HG03378 (cell line): Measurements from ENCODE around the gene HSPA12B.

Experiments
- ATAC-seq: cut with Tn5 transposase; IDR thresholded peaks from one replicate; pipeline ENCODE4 v1.9.1; 2021; ENCODE audit warnings: mild to moderate bottlenecking, moderate library complexity; ENCODE audit not compliant: unreplicated experiment

Gene HSPA12B, protein sequence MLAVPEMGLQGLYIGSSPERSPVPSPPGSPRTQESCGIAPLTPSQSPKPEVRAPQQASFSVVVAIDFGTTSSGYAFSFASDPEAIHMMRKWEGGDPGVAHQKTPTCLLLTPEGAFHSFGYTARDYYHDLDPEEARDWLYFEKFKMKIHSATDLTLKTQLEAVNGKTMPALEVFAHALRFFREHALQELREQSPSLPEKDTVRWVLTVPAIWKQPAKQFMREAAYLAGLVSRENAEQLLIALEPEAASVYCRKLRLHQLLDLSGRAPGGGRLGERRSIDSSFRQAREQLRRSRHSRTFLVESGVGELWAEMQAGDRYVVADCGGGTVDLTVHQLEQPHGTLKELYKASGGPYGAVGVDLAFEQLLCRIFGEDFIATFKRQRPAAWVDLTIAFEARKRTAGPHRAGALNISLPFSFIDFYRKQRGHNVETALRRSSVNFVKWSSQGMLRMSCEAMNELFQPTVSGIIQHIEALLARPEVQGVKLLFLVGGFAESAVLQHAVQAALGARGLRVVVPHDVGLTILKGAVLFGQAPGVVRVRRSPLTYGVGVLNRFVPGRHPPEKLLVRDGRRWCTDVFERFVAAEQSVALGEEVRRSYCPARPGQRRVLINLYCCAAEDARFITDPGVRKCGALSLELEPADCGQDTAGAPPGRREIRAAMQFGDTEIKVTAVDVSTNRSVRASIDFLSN

DNA sequence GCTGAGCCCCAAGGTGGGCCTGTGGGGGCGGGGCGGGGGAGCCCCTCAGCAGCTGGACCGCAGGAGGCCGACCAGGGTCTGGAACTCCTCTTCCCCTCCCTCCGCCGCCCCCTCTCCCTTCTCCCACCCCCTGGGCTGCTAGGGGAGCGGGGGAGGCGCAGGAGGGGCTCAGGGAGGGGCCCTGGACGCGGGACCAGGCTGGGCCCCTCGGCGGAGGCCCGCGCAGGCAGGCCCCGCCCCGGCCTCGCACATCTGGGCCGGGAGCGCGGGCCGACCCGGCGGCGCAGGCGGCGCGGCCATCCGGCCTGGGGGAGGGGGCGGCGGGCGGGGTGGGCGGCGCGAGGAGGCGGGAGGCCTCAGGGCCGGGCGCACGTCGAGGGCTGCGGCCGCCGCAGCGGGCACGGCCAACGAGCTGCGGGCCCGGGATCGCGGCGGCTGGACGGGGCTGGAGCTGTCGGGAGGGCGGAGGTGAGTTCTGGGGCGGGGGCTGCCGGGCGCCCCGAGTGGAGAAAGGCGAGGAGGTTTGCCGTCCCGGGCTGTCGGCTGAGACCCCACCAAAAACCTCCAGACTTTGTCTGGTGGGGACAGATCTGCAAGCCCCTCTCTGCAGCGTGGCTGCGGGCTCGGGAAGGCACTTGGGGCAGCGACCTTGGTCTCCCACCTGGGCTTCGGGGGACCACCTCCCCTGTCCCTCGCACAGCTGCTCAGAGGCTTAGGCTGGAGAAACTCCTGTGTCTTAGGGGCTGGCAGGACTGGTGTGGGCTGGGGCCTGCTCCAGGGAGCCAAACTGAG is at the start of gene HSPA12B:
TSS of gene HSPA12B (plus strand) at position 359 of the 792 bp plus-strand sequence. CDS start 5,990 bp downstream, outside the sequence.
- no peak for ATAC-seq

GRCh38 chr20:3685341-3685740 is 47.1 kb upstream of the HSPA12B start:
- no peak for ATAC-seq

DNA sequence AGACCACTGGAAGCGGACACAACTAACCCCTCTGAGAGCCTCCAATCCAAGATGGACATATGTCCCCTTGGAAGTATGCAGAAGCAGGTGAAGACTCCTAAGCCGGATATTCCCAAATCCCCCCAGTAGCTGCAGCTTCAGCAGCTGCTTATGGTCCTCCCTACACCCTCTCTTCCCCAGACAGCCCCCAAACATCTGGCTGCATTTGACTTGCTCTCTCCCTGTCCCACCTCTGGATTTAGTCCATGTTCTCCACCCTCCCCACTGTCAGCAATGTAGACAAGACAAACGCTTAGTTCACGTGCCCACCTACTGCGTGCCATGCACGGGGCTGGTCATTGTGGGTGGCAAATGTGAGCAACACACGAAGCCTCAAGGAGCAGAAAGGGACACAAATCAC is 46.1 kb upstream of the HSPA12B start:
- ATAC-seq: no peak

DNA sequence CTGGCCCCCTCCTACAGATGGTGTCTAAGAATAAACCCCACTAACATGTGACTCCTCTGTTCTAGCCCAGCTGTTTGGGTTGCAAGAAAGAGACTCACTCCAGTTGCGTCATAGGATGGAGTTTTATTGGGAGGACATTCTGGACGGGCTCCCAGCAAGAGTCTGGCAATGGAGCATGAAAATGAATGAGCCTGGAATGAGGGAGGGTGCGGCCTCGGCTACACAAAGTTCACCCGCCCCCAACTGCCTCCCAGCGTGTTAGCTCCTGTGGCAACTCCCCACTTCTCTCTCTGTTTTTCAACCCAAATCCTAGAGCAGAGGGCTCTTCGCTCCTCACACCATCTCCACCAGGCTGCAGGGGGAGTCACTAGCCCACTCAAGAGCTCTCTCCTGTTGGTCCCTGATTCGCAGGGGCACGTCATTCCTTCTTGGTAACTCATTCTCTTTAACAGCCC is 45.6 kb upstream of the HSPA12B start:
- no peak for ATAC-seq

DNA sequence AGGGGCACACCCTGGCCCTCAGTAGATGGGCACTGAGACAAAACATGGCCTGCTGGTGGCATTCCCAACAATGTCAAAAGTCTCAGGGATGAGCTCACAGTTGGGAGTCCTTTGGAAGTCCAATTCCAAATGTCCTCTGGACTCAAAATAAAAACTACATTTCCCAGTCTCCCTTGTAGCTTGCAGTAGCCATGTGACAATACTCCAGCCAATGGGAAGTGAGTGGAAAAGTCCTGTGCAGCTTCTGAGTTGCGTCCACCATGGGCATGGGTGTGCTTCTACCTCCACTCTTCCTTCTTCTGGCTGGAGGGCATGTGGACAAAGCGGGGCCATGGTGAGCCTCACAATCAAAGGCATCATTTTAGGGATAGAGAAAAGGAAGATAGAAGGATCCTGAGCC is 44.8 kb upstream of the HSPA12B start:
- no peak for ATAC-seq

DNA sequence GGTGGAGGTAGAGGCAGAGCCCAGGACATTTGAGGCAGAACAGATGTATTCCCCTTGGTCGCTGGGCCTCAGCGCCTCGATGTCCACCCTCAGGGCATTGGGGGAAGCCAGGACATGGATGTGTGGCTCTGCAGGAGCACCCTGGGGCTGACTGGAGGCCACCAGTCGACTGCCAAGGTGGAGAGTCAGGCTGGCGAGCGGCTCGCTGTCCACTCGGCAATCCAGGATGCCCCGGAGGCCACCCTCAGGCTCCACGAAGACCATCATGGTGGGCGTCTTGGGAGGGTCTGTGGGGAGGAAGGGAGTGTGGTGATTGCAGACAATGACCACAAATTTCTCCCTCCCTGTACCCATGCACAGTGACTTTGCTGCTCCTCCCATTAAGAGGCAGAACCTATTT is 42.5 kb upstream of the HSPA12B start:
- ATAC-seq: no peak

DNA sequence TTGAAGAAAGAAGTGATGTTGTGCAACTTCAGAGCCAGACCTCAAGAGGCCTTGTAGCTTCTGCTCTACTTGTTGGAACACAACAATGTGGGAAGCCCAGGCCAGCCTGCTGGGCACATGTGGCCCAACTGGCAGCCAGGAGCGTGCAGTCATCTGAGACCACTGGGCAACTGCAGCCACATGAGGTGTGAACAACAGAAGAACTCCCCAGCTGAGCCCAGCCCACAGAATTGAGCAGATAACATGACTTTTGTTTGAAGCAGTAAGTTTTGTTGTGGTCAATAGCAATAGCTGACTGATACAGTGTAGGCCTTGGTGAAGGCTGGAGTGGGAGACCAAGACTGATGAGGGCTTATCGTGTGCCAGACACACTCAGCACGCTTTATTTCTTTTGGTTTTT is 42.1 kb upstream of the HSPA12B start:
- ATAC-seq: no peak

DNA sequence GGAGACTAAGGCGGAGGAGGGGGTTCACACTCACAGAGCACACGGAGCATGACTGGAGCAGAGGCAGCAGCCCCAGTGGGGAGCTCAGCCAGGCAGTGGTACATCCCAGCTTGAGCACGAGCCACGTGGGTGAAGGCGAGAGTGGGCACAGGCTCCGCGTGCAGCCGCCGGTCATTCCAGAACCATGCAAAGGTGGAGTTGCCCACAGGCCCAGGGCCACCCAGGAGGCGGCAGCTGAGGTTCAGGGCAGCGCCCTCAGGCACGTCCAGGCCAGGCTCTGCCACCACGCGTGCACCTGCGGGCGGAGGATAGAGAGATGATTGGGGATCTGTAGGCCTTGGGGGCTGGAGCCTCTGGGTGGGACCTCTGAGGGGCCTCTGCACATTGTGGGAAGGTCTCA is 41.2 kb upstream of the HSPA12B start:
- no peak for ATAC-seq

GRCh38 chr20:3691897-3692296 is 40.6 kb upstream of the HSPA12B start:
- no peak for ATAC-seq

GRCh38 chr20:3692706-3693294 is 39.7 kb upstream of the HSPA12B start:
- no peak for ATAC-seq

DNA sequence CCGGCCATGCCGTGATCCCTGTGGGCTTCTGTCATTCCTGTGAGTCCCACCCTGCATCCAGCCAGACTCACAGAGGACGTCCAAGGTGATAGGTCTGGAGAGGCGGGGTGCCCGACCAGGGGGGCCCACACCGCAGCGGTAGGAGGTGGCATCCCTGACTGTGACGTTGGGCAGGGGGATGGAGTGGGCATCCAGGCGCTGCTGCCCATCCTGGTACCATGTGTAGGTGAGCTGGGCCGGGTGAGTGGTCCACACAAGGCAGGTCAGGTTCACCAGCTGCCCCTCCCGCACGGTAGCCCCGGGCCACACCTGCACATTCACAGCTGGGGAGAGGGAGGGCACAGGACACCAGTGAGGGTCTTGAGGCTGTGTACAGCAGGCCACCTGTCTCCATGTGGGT is 39.1 kb upstream of the HSPA12B start:
- ATAC-seq: no peak

GRCh38 chr20:3694864-3695263 is 37.6 kb upstream of the HSPA12B start:
- no peak for ATAC-seq

DNA sequence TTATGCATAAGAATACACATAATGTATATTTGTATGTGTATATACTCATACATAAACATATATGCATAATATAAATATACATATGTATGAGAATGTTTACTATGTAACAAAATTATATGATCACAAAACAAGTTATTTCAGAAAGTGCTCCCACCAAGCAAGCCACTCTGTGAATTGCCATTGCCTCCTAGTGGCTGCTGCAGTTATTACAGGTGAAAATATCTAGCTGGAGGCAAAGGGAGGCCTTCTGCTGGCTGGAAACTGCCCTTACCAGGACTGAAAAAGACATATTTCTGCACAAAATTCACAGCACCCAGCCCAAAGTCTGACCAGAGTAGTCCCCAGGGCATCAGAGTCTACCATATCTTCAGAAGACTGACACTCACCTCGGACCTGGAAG is 36.3 kb upstream of the HSPA12B start:
- ATAC-seq: no peak

DNA sequence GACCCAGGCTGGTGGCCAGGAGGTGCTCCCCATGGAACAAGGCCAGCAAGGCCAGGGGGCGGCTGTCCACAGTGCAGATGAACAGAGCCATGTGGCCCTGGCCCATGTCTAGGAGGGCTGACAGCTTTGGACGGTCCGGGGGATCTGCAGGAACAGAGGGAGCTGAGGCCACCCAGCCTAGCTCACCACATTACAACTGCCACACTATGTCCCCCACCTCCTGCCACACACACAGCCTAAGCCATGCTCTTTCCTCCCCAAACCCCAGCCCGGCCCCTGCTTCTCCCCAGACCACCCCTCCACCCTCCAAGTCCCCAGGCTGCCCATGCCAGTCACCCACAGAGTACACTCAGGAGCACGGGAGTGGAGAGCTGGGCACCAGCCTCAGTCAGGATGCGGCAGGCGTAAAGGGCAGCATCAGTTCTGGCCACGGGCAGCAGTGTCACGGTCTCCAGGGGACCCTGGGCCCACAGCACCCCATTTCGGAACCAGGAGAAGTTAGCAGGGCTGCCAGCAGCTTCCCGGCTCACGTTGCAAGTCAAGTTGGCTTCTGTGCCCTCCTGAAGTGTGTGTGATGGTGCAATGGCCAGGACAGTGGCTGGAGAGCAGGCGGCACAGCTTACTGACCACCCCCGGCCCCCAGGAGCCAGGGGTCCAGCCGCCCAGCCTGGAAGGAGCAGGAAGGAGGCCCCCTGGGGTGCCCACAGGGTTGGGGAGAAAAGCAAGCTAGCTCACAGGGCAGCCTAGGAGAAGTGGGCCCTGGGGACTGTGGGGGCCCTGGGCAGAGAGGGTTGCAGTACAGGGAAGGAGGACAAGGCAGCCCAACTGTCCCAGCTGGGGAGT is 35.5 kb upstream of the HSPA12B start:
- ATAC-seq: no peak

GRCh38 chr20:3697588-3698305 is 34.7 kb upstream of the HSPA12B start:
- no peak for ATAC-seq

GRCh38 chr20:3698591-3699001 is 33.9 kb upstream of the HSPA12B start:
- no peak for ATAC-seq

DNA sequence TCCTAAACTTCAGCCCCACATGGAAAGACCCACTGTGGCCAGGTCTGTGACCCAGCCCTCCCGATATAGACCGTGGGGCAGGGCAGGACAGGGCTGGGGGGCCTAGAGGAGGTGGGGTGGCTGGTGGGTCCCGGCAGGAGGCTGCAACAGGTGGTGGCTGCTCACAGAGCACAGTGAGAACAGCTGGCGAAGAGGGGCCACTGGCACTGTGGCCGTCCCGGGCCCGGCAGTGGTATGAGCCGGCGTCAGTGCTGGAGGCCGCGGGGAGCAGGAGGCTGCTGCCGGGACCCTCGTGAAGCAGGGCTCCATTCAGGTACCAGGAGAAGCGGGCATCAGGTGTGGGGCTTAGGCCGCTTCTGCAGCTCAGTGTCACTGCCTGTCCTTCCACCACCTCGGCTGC is 33.4 kb upstream of the HSPA12B start:
- ATAC-seq: no peak

GRCh38 chr20:3701061-3701998 is 31.2 kb upstream of the HSPA12B start:
- no peak for ATAC-seq
